GM04503 (cell line): ENCODE results near the gene ALPP.
"Not testable (repeated sequence)": the region's sequence is repeated elsewhere in the genome, so short reads cannot be mapped to it uniquely, and the experiment has no call there.

Source experiments
- DNase-seq: peaks from one replicate; pipeline ENCODE4 v3.0.0-alpha.2; 2012; ENCODE audit warnings: low read depth

The ALPP gene

GRCh38 chr2:232378735-232379151, at the start of gene ALPP:
Gene ALPP, plus strand, starts transcription at chr2:232378751. Its CDS starts 52 bp downstream, at chr2:232378803.
- DNase-seq = not testable (repeated sequence)

DNA sequence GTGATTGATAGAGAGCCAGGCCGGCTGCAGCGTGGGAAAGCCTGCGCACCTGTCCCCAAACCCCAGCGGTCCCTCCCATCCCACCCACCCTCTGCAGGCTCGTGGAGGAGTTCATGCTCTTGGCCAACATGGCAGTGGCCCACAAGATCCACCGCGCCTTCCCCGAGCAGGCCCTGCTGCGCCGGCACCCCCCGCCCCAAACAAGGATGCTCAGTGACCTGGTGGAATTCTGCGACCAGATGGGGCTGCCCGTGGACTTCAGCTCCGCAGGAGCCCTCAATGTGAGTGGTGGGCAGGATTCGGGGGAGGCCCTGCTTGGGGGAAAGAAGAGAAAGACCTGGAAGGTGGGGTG, 48.9 kb upstream of the ALPP start:
- DNase-seq = no peak

DNA sequence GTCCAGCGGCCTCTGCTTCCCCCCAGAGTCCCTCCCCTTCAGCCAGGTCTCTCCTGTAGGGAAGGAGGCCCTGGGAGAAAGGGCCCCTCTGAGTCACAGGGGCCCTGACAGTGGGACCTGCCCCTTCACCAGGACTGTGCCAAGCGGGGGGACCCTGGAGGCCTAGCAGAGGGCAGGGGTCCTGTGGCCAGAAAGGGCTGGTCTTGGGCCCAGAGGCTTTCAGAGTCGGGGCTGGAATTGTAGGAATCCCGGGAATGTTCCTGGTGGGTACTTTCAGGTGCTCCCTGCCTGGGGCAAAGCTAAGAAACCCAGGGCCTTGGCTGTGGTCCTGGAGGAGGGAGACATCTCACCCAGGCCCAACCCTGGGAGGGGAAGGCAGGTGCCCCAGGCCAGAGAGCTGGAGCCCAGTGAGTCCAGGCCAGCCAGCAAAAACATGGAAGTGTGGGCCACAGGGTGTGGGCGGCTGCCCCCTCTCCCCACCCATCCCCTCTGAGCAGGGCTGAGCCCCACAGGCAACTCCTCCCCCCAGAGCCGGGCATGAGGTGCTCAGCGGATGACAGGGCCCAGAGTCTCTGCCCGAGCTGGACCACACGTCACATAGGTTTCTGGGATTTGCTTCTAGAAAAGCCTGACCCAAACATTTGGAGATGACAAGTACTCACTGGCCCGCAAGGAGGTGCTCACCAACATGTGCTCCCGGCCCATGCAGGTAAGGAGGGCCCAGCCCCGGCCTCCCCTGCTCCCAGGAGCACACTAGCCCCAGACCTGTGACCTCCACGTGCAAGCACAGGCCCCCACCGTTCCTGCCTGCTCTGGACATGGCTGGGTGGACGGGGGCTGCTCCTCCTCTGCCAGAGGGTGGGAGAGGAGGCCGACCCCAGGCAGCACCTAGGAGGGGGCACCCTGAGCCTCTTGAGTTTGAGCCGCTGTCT, 48.2 kb upstream of the ALPP start:
- no peak for DNase-seq

DNA sequence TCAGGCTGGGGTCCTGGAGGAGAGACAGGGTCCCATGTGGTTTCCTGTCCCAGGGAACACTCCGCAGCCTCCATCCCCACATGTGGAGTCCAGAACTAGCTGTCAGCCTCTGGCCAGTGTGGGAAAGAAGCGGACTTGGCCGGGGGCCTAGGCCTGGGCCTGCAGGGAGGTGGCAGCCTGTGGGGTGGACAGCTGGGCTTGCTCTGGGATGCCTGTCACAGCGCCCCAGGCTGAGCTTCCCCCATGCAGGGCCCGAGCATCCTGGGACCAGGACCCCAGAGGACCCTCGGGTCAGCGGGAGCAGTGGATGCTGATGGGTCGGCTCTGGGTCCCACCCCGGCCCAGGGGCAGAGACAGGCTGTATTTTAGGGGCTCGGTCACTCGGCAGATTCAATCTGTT, 47.5 kb upstream of the ALPP start:
- not testable (repeated sequence) for DNase-seq

DNA sequence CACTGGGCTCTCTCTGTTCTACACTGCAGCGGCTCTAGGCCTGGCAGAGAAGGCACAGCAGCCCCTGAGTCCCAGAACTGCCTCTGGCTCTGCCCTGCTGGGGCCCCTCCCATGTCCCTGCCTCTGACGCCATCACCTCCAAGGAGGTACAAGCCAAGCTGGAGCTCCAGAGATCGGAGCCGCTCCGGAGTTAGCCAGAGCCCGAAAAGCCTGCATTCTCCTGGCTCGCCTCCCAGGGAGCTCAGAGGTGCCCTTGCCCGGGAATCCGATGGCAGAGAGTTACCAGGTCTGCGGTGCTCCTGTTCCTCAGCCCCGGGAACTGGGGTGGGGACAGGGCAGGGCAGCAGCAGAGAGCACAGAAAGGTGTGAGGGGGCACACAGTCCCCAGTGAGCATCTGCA, 46.9 kb upstream of the ALPP start:
- DNase-seq = not testable (repeated sequence)

- DNase-seq = not testable (repeated sequence)
Measured at GRCh38 chr2:232332244-232332939, 46.2 kb upstream of the ALPP start.

GRCh38 chr2:232332940-232333259, 45.7 kb upstream of the ALPP start:
- DNase-seq = no peak

- DNase-seq = no peak
Measured at GRCh38 chr2:232333361-232334135, 45.0 kb upstream of the ALPP start.

DNA sequence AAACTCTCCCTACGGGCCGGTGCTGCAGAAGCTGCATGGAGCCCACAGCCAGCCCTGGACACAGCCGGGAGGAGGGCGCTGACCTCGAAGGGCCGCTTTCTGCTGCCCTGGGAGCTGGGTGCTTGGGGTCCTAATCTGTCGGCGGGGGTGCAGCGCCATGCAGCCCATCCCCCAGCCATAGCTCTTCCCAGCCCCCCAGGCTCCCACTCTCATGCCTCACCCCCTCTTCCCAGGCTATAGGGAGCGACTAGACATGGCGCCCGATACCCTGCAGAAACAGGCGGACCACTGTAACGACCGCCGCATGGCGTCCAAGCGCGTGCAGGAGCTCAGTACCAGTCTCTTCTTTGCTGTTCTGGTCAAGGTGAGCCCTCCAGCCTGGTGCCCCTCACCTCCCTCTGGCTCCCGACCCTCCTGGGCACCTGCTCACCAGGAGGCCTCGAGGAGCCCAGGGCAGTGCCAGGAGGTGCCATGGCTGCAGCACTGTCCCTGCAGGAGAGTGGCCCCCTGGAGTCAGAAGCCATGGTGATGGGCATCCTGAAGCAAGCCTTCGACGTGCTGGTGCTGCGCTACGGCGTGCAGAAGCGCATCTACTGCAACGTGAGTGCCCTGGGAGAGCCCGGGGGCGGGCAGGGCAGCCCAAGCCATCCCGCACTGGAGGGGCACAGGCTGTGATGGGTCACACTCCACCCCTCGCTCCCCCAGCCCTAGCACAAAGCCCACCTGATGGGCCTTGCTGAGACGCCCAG, 44.2 kb upstream of the ALPP start:
- DNase-seq = not testable (repeated sequence)

- not testable (repeated sequence) for DNase-seq
Measured at GRCh38 chr2:232334885-232335205, 43.7 kb upstream of the ALPP start.

GRCh38 chr2:232335206-232335858, 43.2 kb upstream of the ALPP start:
- DNase-seq = not testable (repeated sequence)

GRCh38 chr2:232335859-232336215, 42.7 kb upstream of the ALPP start:
- no peak for DNase-seq

GRCh38 chr2:232336241-232336736, 42.3 kb upstream of the ALPP start:
- no peak for DNase-seq

- DNase-seq = no peak
Measured at GRCh38 chr2:232336981-232337720, 41.4 kb upstream of the ALPP start.

- DNase-seq = not testable (repeated sequence)
Measured at GRCh38 chr2:232338094-232338758, 40.3 kb upstream of the ALPP start.

DNA sequence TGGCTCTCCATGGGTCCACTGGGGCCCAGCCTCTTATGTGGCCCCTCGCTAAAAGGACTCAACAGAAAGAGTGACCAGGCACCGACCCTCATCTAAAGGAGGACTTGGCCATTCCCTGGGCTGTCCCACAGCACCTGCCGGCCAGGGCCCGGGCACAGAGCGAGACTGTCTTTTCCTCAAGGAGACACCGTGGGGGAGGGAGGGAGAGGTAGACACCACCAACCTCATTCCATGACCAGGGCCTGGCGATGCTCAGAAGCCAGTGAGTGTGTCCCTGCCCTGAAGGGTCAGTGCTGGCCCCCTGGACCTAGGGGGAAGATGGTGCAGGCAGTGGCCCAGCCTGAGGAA, 39.8 kb upstream of the ALPP start:
- DNase-seq = no peak

GRCh38 chr2:232339121-232340081, 39.1 kb upstream of the ALPP start:
- DNase-seq = no peak

DNA sequence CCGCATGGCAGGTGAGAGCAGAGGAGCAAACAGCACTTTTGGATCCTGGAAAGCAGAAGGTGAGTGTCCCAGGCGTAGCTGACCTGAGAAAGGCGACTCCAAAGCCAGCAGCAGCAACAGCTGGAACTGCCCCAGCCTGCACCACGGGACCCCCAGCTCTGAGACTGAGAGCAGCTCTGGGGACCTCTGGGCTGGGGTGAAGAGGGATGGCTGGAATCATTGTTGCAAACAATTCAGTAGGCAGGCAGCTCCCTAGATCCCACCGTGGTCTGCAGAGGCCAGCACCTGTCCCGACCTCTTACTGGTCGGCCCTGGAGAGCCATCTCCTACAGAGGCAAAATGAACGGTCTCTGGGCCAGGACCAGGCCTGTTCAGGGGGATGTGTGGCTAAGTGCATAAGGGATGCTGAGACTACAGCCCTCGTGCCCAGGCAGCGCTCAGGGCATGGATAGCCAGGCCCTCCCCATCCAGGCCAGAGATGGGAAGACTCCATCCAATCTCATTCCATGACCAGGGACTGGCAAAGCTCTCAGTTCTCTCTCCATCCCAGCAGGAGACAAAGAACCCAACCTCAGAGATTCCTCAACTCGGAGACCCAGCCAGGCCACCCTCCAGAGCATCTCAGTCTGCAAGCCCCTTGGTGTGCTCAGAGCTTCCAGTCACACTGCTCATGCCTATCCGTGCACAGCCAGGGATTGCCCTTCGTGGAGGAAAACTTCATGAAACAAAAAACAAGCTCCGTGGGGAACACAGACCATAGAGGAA, 38.2 kb upstream of the ALPP start:
- no peak for DNase-seq
